HepG2 (cell line): ENCODE data around the gene TBC1D16. TPM values are rescaled to one million over a fixed set of nuclear protein-coding genes. Genes with fewer than 3 reads are reported as not detected.

Experiments used
- ARNT2 ChIP-seq: sonication (generic); formaldehyde crosslinking; IDR thresholded peaks from 2 replicates; pipeline ENCODE4 v1.8.0; 2022; ENCODE audit warnings: mild to moderate bottlenecking, low read depth, missing genetic modification reagents, moderate library complexity
- FOXO4 ChIP-seq: sonication (generic); formaldehyde crosslinking; conservative IDR thresholded peaks from 2 replicates; pipeline ENCODE4 v1.8.1; 2023; ENCODE audit warnings: missing genetic modification reagents
- KAT7 ChIP-seq: IDR thresholded peaks from 2 replicates; pipeline ENCODE4 v1.6.1; 2018; ENCODE audit warnings: borderline replicate concordance, missing compliant biosample characterization
- KDM1A ChIP-seq: IDR thresholded peaks from 2 replicates; pipeline ENCODE4 v1.6.1; 2016; ENCODE audit warnings: missing compliant biosample characterization
- MAF1 ChIP-seq: sonication (generic); formaldehyde crosslinking; IDR thresholded peaks from 2 replicates; pipeline ENCODE4 v1.5.0; 2020; ENCODE audit warnings: missing genetic modification reagents, borderline replicate concordance
- NFKB2 ChIP-seq: sonication (generic); formaldehyde crosslinking; IDR thresholded peaks from 2 replicates; pipeline ENCODE4 v1.4.0; 2020; ENCODE audit warnings: missing genetic modification reagents, borderline replicate concordance
- NR2F1 ChIP-seq, 2 experiments: fragments of 450-650 bp in 1 of 2; formaldehyde crosslinking in 1 of 2; IDR thresholded peaks; 2 replicates each; pipeline versions ENCODE4 v1.5.0 to v1.6.1; 2016 to 2020; ENCODE audit warnings: mild to moderate bottlenecking in 1 of 2, missing compliant biosample characterization in 1 of 2, missing genetic modification reagents in 1 of 2, moderate library complexity in 1 of 2
- PRDM4 ChIP-seq: sonication (generic); formaldehyde crosslinking; IDR thresholded peaks from 2 replicates; pipeline ENCODE4 v1.9.0; 2021; ENCODE audit warnings: missing genetic modification reagents, borderline replicate concordance
- RARA ChIP-seq: IDR thresholded peaks from 2 replicates; pipeline ENCODE4 v1.6.1; 2016; ENCODE audit warnings: missing genetic modification reagents, missing compliant biosample characterization
- RXRB ChIP-seq: IDR thresholded peaks from 2 replicates; pipeline ENCODE4 v1.6.1; 2016; ENCODE audit warnings: borderline replicate concordance, missing genetic modification reagents, missing compliant biosample characterization
- ZBTB26 ChIP-seq: IDR thresholded peaks from 2 replicates; pipeline ENCODE4 v1.6.1; 2016; ENCODE audit warnings: missing compliant biosample characterization, missing genetic modification reagents, borderline replicate concordance
- ZNF12 ChIP-seq: sonication (generic); formaldehyde crosslinking; IDR thresholded peaks from 2 replicates; pipeline ENCODE4 v1.5.0; 2020; ENCODE audit warnings: missing genetic modification reagents
- ZNF276 ChIP-seq: sonication (generic); formaldehyde crosslinking; IDR thresholded peaks from 2 replicates; pipeline ENCODE4 v1.4.0; 2020; ENCODE audit warnings: mild to moderate bottlenecking, low read depth, missing genetic modification reagents
- ZNF343 ChIP-seq: sonication (generic); formaldehyde crosslinking; IDR thresholded peaks from 2 replicates; pipeline ENCODE4 v1.4.0; 2020; ENCODE audit warnings: mild to moderate bottlenecking, missing genetic modification reagents
- ZNF350 ChIP-seq: sonication (generic); formaldehyde crosslinking; IDR thresholded peaks from 2 replicates; pipeline ENCODE4 v1.4.0; 2020; ENCODE audit warnings: mild to moderate bottlenecking, low read depth, missing genetic modification reagents, borderline replicate concordance
- ZNF609 ChIP-seq: sonication (generic); formaldehyde crosslinking; IDR thresholded peaks from 2 replicates; pipeline ENCODE4 v1.4.0; 2020; ENCODE audit warnings: mild to moderate bottlenecking, missing genetic modification reagents, borderline replicate concordance
- ZNF629 ChIP-seq: sonication (generic); formaldehyde crosslinking; conservative IDR thresholded peaks from 2 replicates; pipeline ENCODE4 v1.5.0; 2020; ENCODE audit warnings: missing genetic modification reagents
- polyA plus RNA-seq, 8 experiments: library from polyadenylated mRNA; depleted of rRNA in 3 of 8; stranded (reverse) in 7 of 8; unstranded in 1 of 8; fragments of >200 nt; fragmentation: Illumina TruSeq in 4 of 8; extraction: Trizol in 4 of 8; gene quantifications; 2 replicates each; pipeline versions ENCODE4 v1.2.1 to v1.2.3, GENCODE V29; 2011 to 2016; ENCODE audit warnings: low read depth in 4 of 8, missing spikeins in 1 of 8, mixed read lengths in 1 of 8; ENCODE audit not compliant: insufficient read depth in 1 of 8
- total RNA-seq, 5 experiments: library from RNA; depleted of rRNA; stranded (reverse); fragments of >200 nt; fragmentation: Illumina TruSeq; extraction: Trizol; gene quantifications; 2 replicates each; pipeline ENCODE4 v1.2.3, GENCODE V29; 2016; ENCODE audit warnings: low read depth in 1 of 5

The TBC1D16 gene
- total and polyA plus RNA-seq, 2 of the 13 experiments (the other 11 are each of a cell fraction or from before 2014, with no cell fraction given): 14.9 to 24.9 TPM

GRCh38 chr17:79926142-79926604 is 109.5 kb downstream of the TBC1D16 start (continued):
- TF ChIP-seq ZNF629 (CRISPR knock-in tag) (no peak), FOXO4 (CRISPR knock-in tag) (no peak), NFKB2 (CRISPR knock-in tag) (peak; percentile 45; the same call in 1 of the 2 replicates), RXRB (CRISPR knock-in tag) (peak; percentile 94), ZNF609 (peak; percentile 61), MAF1 (CRISPR knock-in tag) (no peak), ZNF12 (CRISPR knock-in tag) (0 out of 2 replicates have a peak, but pooled peaks have one; percentile 31), ZNF276 (CRISPR knock-in tag) (no peak), KDM1A (CRISPR knock-in tag) (no peak), NR2F1 (CRISPR knock-in tag; IDR thresholded peaks at IDR 0.05) (peak in 1 of 2 experiments; percentile 48; a peak in 2 of 4 replicates), PRDM4 (no peak), RARA (CRISPR knock-in tag) (peak; percentile 90), KAT7 (peak; percentile 54; the same call in 1 of the 2 replicates), ZNF343 (CRISPR knock-in tag) (no peak), ZNF350 (CRISPR knock-in tag) (no peak), ARNT2 (CRISPR knock-in tag) (0 out of 2 replicates have a peak, but pooled peaks have one; percentile 18), ZBTB26 (0 out of 2 replicates have a peak, but pooled peaks have one; percentile 27)
